HepG2 (cell line): Measurements from ENCODE around the gene FNDC3B. TPM values are rescaled to one million over a fixed set of nuclear protein-coding genes. Genes with fewer than 3 reads are reported as not detected.

Experiments
- ETV5 ChIP-seq: IDR thresholded peaks from 2 replicates; pipeline ENCODE4 v1.6.1; 2018; ENCODE audit warnings: missing biosample characterization, missing genetic modification reagents, inconsistent platforms, borderline replicate concordance
- KAT7 ChIP-seq: IDR thresholded peaks from 2 replicates; pipeline ENCODE4 v1.6.1; 2018; ENCODE audit warnings: borderline replicate concordance, missing compliant biosample characterization
- RBFOX2 ChIP-seq: fragments of 200-400 bp; formaldehyde crosslinking; IDR thresholded peaks from 2 replicates; pipeline ENCODE4 v1.6.1; 2017; ENCODE audit warnings: low read depth, mild to moderate bottlenecking, low read length
- REST ChIP-seq, 2 experiments: IDR thresholded peaks; 2 replicates each; pipeline ENCODE4 v1.6.1; 2011 to 2012; ENCODE audit warnings: low read length in 2 of 2, borderline replicate concordance in 1 of 2, low read depth in 1 of 2, mild to moderate bottlenecking in 1 of 2, moderate library complexity in 1 of 2
- SOX5 ChIP-seq: IDR thresholded peaks from 2 replicates; pipeline ENCODE4 v1.6.1; 2016; ENCODE audit warnings: borderline replicate concordance
- SSRP1 ChIP-seq: IDR thresholded peaks from 2 replicates; pipeline ENCODE4 v1.6.1; 2016; ENCODE audit warnings: control low read depth
- ZNF280D ChIP-seq: sonication (generic); formaldehyde crosslinking; IDR thresholded peaks from 2 replicates; pipeline ENCODE4 v1.5.1; 2020; ENCODE audit warnings: mild to moderate bottlenecking, missing genetic modification reagents
- ZNF501 ChIP-seq: sonication (generic); formaldehyde crosslinking; IDR thresholded peaks from 2 replicates; pipeline ENCODE4 v1.5.1; 2020; ENCODE audit warnings: mild to moderate bottlenecking, moderate library complexity, missing genetic modification reagents
- polyA plus RNA-seq, 8 experiments: library from polyadenylated mRNA; depleted of rRNA in 3 of 8; stranded (reverse) in 7 of 8; unstranded in 1 of 8; fragments of >200 nt; fragmentation: Illumina TruSeq in 4 of 8; extraction: Trizol in 4 of 8; gene quantifications; 2 replicates each; pipeline versions ENCODE4 v1.2.1 to v1.2.3, GENCODE V29; 2011 to 2016; ENCODE audit warnings: low read depth in 4 of 8, missing spikeins in 1 of 8, mixed read lengths in 1 of 8; ENCODE audit not compliant: insufficient read depth in 1 of 8
- total RNA-seq, 5 experiments: library from RNA; depleted of rRNA; stranded (reverse); fragments of >200 nt; fragmentation: Illumina TruSeq; extraction: Trizol; gene quantifications; 2 replicates each; pipeline ENCODE4 v1.2.3, GENCODE V29; 2016; ENCODE audit warnings: low read depth in 1 of 5
- TF ChIP-seq, protein P1 (sequence below): fragments of 450-650 bp; IDR thresholded peaks from 2 replicates; pipeline ENCODE4 v1.6.1; 2016
- TF ChIP-seq, protein P2 (sequence below): IDR thresholded peaks from 2 replicates; pipeline ENCODE4 v1.4.0; 2020; ENCODE audit warnings: mild to moderate bottlenecking, missing genetic modification reagents
- TF ChIP-seq, protein P3 (sequence below): sonication (generic); formaldehyde crosslinking; IDR thresholded peaks from 2 replicates; pipeline ENCODE4 v1.5.1; 2020; ENCODE audit warnings: mild to moderate bottlenecking, missing genetic modification reagents, moderate library complexity

The FNDC3B gene
- total and polyA plus RNA-seq, 2 of the 13 experiments (the other 11 are each of a cell fraction or from before 2014, with no cell fraction given), result 74.8 to 103 TPM

DNA sequence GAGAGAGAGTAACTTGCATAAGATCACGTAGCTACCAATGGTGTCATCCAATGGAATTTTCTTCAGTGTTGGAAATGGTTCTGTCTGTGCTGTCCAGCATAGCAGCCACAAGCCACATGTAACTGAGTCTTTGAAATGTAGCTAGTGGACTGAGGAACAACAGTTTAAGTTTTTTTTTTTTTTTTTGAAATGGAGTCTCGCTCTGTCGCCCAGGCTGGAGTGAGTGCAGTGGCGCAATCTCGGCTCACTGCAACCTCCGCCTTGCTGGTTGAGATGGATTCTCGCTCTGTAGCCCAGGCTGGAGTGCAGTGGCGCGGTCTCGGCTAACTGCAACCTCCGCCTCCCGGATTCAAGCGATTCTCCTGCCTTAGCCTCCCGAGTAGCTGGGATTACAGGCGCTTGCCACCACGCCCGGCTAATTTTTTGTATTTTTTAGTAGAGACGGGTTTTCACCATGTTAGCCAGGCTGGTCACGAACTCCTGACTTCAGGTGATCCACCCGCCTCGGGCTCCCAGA lies 3.3 kb downstream of the FNDC3B start (continued):
- TF ChIP-seq RBFOX2 (peak; percentile 81), REST (IDR thresholded peaks at IDR 0.05; ENCODE audit: borderline replicate concordance in 1 of 2, low read depth in 1 of 2, low read length in 2 of 2) (peak in 1 of 2 experiments; percentile 78; a peak in 2 of 4 replicates), ZNF501 (0 out of 2 replicates have a peak, but pooled peaks have one; percentile 37), ZNF280D (0 out of 2 replicates have a peak, but pooled peaks have one; percentile 38), SSRP1 (CRISPR knock-in tag) (peak; percentile 89), KAT7 (CRISPR knock-in tag) (peak; percentile 63), ETV5 (CRISPR knock-in tag) (peak; percentile 17; the same call in 1 of the 2 replicates), SOX5 (CRISPR knock-in tag) (0 out of 2 replicates have a peak, but pooled peaks have one; percentile 14)
- TF ChIP-seq, protein P1, sequence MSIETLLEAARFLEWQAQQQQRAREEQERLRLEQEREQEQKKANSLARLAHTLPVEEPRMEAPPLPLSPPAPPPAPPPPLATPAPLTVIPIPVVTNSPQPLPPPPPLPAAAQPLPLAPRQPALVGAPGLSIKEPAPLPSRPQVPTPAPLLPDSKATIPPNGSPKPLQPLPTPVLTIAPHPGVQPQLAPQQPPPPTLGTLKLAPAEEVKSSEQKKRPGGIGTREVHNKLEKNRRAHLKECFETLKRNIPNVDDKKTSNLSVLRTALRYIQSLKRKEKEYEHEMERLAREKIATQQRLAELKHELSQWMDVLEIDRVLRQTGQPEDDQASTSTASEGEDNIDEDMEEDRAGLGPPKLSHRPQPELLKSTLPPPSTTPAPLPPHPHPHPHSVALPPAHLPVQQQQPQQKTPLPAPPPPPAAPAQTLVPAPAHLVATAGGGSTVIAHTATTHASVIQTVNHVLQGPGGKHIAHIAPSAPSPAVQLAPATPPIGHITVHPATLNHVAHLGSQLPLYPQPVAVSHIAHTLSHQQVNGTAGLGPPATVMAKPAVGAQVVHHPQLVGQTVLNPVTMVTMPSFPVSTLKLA, result 0 out of 2 replicates have a peak, but pooled peaks have one; percentile 11
- TF ChIP-seq, protein P2, sequence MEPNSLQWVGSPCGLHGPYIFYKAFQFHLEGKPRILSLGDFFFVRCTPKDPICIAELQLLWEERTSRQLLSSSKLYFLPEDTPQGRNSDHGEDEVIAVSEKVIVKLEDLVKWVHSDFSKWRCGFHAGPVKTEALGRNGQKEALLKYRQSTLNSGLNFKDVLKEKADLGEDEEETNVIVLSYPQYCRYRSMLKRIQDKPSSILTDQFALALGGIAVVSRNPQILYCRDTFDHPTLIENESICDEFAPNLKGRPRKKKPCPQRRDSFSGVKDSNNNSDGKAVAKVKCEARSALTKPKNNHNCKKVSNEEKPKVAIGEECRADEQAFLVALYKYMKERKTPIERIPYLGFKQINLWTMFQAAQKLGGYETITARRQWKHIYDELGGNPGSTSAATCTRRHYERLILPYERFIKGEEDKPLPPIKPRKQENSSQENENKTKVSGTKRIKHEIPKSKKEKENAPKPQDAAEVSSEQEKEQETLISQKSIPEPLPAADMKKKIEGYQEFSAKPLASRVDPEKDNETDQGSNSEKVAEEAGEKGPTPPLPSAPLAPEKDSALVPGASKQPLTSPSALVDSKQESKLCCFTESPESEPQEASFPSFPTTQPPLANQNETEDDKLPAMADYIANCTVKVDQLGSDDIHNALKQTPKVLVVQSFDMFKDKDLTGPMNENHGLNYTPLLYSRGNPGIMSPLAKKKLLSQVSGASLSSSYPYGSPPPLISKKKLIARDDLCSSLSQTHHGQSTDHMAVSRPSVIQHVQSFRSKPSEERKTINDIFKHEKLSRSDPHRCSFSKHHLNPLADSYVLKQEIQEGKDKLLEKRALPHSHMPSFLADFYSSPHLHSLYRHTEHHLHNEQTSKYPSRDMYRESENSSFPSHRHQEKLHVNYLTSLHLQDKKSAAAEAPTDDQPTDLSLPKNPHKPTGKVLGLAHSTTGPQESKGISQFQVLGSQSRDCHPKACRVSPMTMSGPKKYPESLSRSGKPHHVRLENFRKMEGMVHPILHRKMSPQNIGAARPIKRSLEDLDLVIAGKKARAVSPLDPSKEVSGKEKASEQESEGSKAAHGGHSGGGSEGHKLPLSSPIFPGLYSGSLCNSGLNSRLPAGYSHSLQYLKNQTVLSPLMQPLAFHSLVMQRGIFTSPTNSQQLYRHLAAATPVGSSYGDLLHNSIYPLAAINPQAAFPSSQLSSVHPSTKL (CRISPR knock-in tag), result peak; percentile 53; the same call in 1 of the 2 replicates
- TF ChIP-seq, protein P3, sequence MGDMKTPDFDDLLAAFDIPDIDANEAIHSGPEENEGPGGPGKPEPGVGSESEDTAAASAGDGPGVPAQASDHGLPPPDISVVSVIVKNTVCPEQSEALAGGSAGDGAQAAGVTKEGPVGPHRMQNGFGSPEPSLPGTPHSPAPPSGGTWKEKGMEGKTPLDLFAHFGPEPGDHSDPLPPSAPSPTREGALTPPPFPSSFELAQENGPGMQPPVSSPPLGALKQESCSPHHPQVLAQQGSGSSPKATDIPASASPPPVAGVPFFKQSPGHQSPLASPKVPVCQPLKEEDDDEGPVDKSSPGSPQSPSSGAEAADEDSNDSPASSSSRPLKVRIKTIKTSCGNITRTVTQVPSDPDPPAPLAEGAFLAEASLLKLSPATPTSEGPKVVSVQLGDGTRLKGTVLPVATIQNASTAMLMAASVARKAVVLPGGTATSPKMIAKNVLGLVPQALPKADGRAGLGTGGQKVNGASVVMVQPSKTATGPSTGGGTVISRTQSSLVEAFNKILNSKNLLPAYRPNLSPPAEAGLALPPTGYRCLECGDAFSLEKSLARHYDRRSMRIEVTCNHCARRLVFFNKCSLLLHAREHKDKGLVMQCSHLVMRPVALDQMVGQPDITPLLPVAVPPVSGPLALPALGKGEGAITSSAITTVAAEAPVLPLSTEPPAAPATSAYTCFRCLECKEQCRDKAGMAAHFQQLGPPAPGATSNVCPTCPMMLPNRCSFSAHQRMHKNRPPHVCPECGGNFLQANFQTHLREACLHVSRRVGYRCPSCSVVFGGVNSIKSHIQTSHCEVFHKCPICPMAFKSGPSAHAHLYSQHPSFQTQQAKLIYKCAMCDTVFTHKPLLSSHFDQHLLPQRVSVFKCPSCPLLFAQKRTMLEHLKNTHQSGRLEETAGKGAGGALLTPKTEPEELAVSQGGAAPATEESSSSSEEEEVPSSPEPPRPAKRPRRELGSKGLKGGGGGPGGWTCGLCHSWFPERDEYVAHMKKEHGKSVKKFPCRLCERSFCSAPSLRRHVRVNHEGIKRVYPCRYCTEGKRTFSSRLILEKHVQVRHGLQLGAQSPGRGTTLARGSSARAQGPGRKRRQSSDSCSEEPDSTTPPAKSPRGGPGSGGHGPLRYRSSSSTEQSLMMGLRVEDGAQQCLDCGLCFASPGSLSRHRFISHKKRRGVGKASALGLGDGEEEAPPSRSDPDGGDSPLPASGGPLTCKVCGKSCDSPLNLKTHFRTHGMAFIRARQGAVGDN (CRISPR knock-in tag), result peak; percentile 81
